ENCODE data around the gene PLSCR5.

Gene PLSCR5

DNA sequence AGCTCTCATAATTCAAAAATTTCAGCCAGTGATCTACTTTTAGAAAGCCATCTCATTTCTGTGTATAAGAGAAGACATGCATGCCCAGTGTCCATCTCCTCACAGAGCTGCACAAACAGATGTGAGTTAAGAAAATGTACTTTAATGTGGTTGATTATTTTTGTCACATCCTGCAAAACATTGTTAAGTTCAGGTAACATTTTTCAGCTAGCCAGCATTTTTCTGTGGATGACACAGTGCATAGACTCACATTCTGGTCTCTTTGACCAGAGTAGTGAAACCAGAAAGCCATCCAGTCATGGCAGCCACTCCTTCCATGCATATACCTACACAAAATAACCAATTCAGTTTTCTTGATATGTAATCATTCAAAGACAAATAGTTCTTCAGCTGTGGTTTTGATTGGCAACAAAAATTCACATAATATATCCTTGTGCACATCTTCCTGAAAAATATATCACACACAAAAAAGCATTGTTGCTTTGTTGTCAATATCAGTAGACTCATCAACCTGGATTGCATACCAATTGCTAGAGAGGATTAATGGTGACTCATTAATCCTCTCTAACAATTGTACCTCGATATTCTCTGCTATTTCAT is 58.7 kb downstream of the PLSCR5 start:
- H3K27ac ChIP-seq (ENCODE audit: insufficient read depth in 1 of 2, low read depth in 1 of 2, low read length in 2 of 2, poor library complexity in 1 of 2, severe bottlenecking in 2 of 2), result no peak overlapping the region
- CTCF ChIA-PET, result interaction anchor here (1.0 kb wide), 1 partner anchor 10 kb away, joined by 3 read pairs; no protein-coding TSS in a partner anchor
- H3K4me1 ChIP-seq (ENCODE audit: control extremely low read depth in 1 of 4, control insufficient read depth in 4 of 4, insufficient read depth in 4 of 4, low read length in 3 of 4), result peaks cover 17 to 34% (median 21%) of the 10 kb centered on the region in 4 experiments
- DNase-seq, result no peak
- no peaks in the 10 kb centered on the region for H3K36me3 ChIP-seq (ENCODE audit: control insufficient read depth in 4 of 4, insufficient read depth in 4 of 4, low read length in 3 of 4)
- H3K4me3 ChIP-seq (ENCODE audit: control insufficient read depth in 1 of 7, extremely low read depth in 1 of 7, insufficient read depth in 4 of 7, low read depth in 2 of 7, low read length in 6 of 7), result no peak overlapping the region
- H3K27me3 ChIP-seq (replicated peaks in 2 of 5; ENCODE audit: control insufficient read depth in 4 of 5, insufficient read depth in 5 of 5, low read length in 4 of 5), result no peaks in the 10 kb centered on the region
- WGBS (ENCODE audit: insufficient coverage), result 100% methylated on average over 1 of the region's 1 CpG
- no peaks in the 10 kb centered on the region for H3K9me3 ChIP-seq (ENCODE audit: control extremely low read depth in 1 of 5, control insufficient read depth in 4 of 5, insufficient read depth in 2 of 5, low read depth in 1 of 5, low read length in 4 of 5)
- POLR2A ChIA-PET, result no interaction called here

- no peaks in the 10 kb centered on the region for H3K36me3 ChIP-seq (ENCODE audit: control insufficient read depth in 4 of 4, insufficient read depth in 4 of 4, low read length in 3 of 4)
- H3K4me1 ChIP-seq (ENCODE audit: control extremely low read depth in 1 of 4, control insufficient read depth in 4 of 4, insufficient read depth in 4 of 4, low read length in 3 of 4), result peaks cover 18 to 44% (median 26%) of the 10 kb centered on the region in 4 experiments
- no peaks in the 10 kb centered on the region for H3K9me3 ChIP-seq (ENCODE audit: control extremely low read depth in 1 of 5, control insufficient read depth in 4 of 5, insufficient read depth in 2 of 5, low read depth in 1 of 5, low read length in 4 of 5)
- peak overlapping the region; percentile 76 to 94 (median 85) for H3K4me3 ChIP-seq (ENCODE audit: control insufficient read depth in 1 of 7, extremely low read depth in 1 of 7, insufficient read depth in 4 of 7, low read depth in 2 of 7, low read length in 6 of 7)
- ChIA-PET CTCF (interaction anchor here (0.9 to 1.1 kb wide), 2 partner anchors 33 to 356 kb away, joined by 3 read pairs; no protein-coding TSS in a partner anchor), POLR2A (interaction anchor here (1.2 kb wide), 1 partner anchor 76 kb away, joined by 4 read pairs; the partner anchor contains the start of gene PLSCR2)
- peak overlapping the region; percentile 52 to 87 for H3K27ac ChIP-seq (ENCODE audit: insufficient read depth in 1 of 2, low read depth in 1 of 2, low read length in 2 of 2, poor library complexity in 1 of 2, severe bottlenecking in 2 of 2)
- 80% methylated on average over 2 of the region's 8 CpGs for WGBS (ENCODE audit: insufficient coverage)
- no peaks in the 10 kb centered on the region for H3K27me3 ChIP-seq (replicated peaks in 2 of 5; ENCODE audit: control insufficient read depth in 4 of 5, insufficient read depth in 5 of 5, low read length in 4 of 5)
- no peak for DNase-seq
Measured at GRCh38 chr3:146544929-146545528, 60.1 kb downstream of the PLSCR5 start.

DNA sequence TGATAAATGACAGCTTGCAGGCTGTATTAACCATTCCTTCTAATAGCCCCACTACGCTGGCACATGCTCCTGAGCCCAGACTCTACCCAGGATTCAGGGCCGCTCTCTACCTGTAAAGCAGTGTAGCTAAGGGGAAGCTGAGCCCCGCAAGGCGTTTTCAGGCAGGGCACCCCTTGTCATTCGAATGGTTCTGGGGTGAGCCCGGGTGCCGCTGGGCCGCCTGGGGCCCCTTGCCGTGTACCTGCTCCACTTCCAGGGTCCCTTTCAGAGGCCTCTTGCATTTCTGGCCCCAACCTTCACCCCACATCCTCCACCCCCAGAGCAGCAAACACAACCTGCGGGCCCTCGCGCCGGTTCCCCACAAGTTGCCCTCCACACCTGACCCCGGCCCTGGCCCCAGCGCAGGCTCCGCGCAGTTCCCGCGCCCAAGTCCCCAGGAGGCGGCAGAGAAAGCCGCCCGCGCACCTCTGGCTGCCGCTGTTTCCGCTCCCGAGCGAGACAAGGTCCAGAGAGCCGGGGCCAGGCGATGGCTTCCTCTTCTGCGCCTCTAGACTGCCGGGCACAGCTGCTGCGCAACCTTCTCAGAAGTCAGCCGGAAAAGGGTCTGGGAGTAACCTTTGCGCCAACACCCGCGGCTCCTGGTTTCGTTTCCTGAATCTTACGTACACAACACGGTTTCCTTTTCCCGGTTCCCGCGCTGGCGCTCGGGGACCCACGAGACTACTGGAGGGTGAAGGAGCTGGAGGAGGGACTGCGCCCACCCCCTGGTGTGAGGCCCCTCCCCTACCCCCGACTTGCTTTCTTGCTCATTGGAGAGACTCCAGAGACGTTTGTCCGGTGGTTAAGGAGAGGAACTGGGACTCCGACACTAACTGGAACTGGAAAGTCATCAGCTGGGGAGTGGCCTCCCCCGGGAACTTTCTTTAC is 60.9 kb downstream of the PLSCR5 start, which contains the start of gene PLSCR1:
TSS of gene PLSCR1 (minus strand) at position 606 of the 927 bp plus-strand sequence. CDS start 8,055 bp downstream, outside the sequence.
- peak within 1 kb of the TSS; percentile 58 to 87 for H3K27ac ChIP-seq (ENCODE audit: insufficient read depth in 1 of 2, low read depth in 1 of 2, low read length in 2 of 2, poor library complexity in 1 of 2, severe bottlenecking in 2 of 2)
- peak; percentile 94 to 97 (median 96) for DNase-seq
- H3K4me1 ChIP-seq (ENCODE audit: control extremely low read depth in 1 of 4, control insufficient read depth in 4 of 4, insufficient read depth in 4 of 4, low read length in 3 of 4), result peaks cover 18 to 40% (median 24%) of the 10 kb centered on the region in 4 experiments
- WGBS (ENCODE audit: insufficient coverage), result 1% methylated on average over 43 of the region's 51 CpGs
- ChIA-PET CTCF (interaction anchor here (0.9 to 1.9 kb wide), 8 partner anchors 14 to 355 kb away, joined by 3 to 8 read pairs (median 3); partner anchors contain the start of gene PLSCR2), POLR2A (interaction anchor here (1.2 kb wide), 1 partner anchor 75 kb away, joined by 4 read pairs; the partner anchor contains the start of gene PLSCR2)
- peak within 1 kb of the TSS; percentile 76 to 94 (median 85) for H3K4me3 ChIP-seq (ENCODE audit: control insufficient read depth in 1 of 7, extremely low read depth in 1 of 7, insufficient read depth in 4 of 7, low read depth in 2 of 7, low read length in 6 of 7)
- no peaks in the 10 kb centered on the region for H3K27me3 ChIP-seq (replicated peaks in 2 of 5; ENCODE audit: control insufficient read depth in 4 of 5, insufficient read depth in 5 of 5, low read length in 4 of 5)
- H3K36me3 ChIP-seq (ENCODE audit: control insufficient read depth in 4 of 4, insufficient read depth in 4 of 4, low read length in 3 of 4), result peaks cover 0 to 6% (median 2%) of the 10 kb centered on the region in 4 experiments
- H3K9me3 ChIP-seq (ENCODE audit: control extremely low read depth in 1 of 5, control insufficient read depth in 4 of 5, insufficient read depth in 2 of 5, low read depth in 1 of 5, low read length in 4 of 5), result no peaks in the 10 kb centered on the region

GRCh38 chr3:146543461-146544001 is 61.6 kb downstream of the PLSCR5 start:
- CTCF ChIA-PET, result interaction anchor here (1.0 to 1.9 kb wide), 7 partner anchors 10 to 353 kb away, joined by 3 to 8 read pairs (median 3); partner anchors contain the start of gene PLSCR2
- 0% methylated on average over 6 of the region's 10 CpGs for WGBS (ENCODE audit: insufficient coverage)
- Histone ChIP-seq H3K27me3 (replicated peaks in 2 of 5; ENCODE audit: control insufficient read depth in 4 of 5, insufficient read depth in 5 of 5, low read length in 4 of 5) (no peaks in the 10 kb centered on the region), H3K4me3 (ENCODE audit: control insufficient read depth in 1 of 7, extremely low read depth in 1 of 7, insufficient read depth in 4 of 7, low read depth in 2 of 7, low read length in 6 of 7) (peak overlapping the region; percentile 76 to 94 (median 85)), H3K36me3 (ENCODE audit: control insufficient read depth in 4 of 4, insufficient read depth in 4 of 4, low read length in 3 of 4) (peaks cover 0 to 8% (median 4%) of the 10 kb centered on the region in 4 experiments), H3K9me3 (ENCODE audit: control extremely low read depth in 1 of 5, control insufficient read depth in 4 of 5, insufficient read depth in 2 of 5, low read depth in 1 of 5, low read length in 4 of 5) (peaks cover 0 to 2% (median 0%) of the 10 kb centered on the region in 5 experiments), H3K27ac (ENCODE audit: insufficient read depth in 1 of 2, low read depth in 1 of 2, low read length in 2 of 2, poor library complexity in 1 of 2, severe bottlenecking in 2 of 2) (peak overlapping the region; percentile 58 to 87), H3K4me1 (ENCODE audit: control extremely low read depth in 1 of 4, control insufficient read depth in 4 of 4, insufficient read depth in 4 of 4, low read length in 3 of 4) (peaks cover 18 to 40% (median 24%) of the 10 kb centered on the region in 4 experiments)
- DNase-seq, result no peak
- POLR2A ChIA-PET, result interaction anchor here (1.2 kb wide), 1 partner anchor 74 kb away, joined by 4 read pairs; the partner anchor contains the start of gene PLSCR2

- ChIA-PET POLR2A (no interaction called here), CTCF (interaction anchor here (1.0 to 1.9 kb wide), 7 partner anchors 10 to 352 kb away, joined by 3 to 8 read pairs (median 3); partner anchors contain the start of gene PLSCR2)
- H3K9me3 ChIP-seq (ENCODE audit: control extremely low read depth in 1 of 5, control insufficient read depth in 4 of 5, insufficient read depth in 2 of 5, low read depth in 1 of 5, low read length in 4 of 5), result peaks cover 0 to 2% (median 0%) of the 10 kb centered on the region in 5 experiments
- H3K36me3 ChIP-seq (ENCODE audit: control insufficient read depth in 4 of 4, insufficient read depth in 4 of 4, low read length in 3 of 4), result peaks cover 0 to 8% (median 4%) of the 10 kb centered on the region in 4 experiments
- H3K27me3 ChIP-seq (replicated peaks in 2 of 5; ENCODE audit: control insufficient read depth in 4 of 5, insufficient read depth in 5 of 5, low read length in 4 of 5), result no peaks in the 10 kb centered on the region
- WGBS (ENCODE audit: insufficient coverage), result 49% methylated on average over 2 of the region's 2 CpGs
- peak overlapping the region in 6 of 7 experiments; percentile 76 to 94 (median 85) for H3K4me3 ChIP-seq (ENCODE audit: control insufficient read depth in 1 of 7, extremely low read depth in 1 of 7, insufficient read depth in 4 of 7, low read depth in 2 of 7, low read length in 6 of 7)
- peaks cover 18 to 40% (median 24%) of the 10 kb centered on the region in 4 experiments for H3K4me1 ChIP-seq (ENCODE audit: control extremely low read depth in 1 of 4, control insufficient read depth in 4 of 4, insufficient read depth in 4 of 4, low read length in 3 of 4)
- no peak for DNase-seq
- peak overlapping the region in 1 of 2 experiments; percentile 87 for H3K27ac ChIP-seq (ENCODE audit: insufficient read depth in 1 of 2, low read depth in 1 of 2, low read length in 2 of 2, poor library complexity in 1 of 2, severe bottlenecking in 2 of 2)
Measured at GRCh38 chr3:146542978-146543377, 62.2 kb downstream of the PLSCR5 start.

DNA sequence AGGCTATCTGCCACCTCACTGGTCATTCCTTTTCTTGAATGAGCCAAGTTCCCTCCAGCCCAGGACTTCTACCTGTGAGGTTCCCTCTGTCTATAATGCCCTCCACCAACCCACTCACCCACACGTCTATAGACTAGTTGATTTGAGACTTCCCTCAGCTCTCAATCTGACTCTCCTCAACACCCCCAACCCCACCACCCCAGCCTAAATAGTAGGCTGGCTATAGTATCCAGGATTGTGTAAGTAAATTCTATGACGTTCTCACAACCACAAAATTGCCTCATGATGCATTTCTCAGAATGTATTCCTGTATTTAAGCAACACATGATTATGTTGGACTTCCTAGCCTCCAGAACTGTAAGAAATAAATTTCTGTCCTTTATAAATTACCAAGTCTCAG is 63.0 kb downstream of the PLSCR5 start:
- Histone ChIP-seq H3K36me3 (ENCODE audit: control insufficient read depth in 4 of 4, insufficient read depth in 4 of 4, low read length in 3 of 4) (peaks cover 0 to 13% (median 6%) of the 10 kb centered on the region in 4 experiments), H3K4me1 (ENCODE audit: control extremely low read depth in 1 of 4, control insufficient read depth in 4 of 4, insufficient read depth in 4 of 4, low read length in 3 of 4) (peaks cover 18 to 40% (median 24%) of the 10 kb centered on the region in 4 experiments), H3K9me3 (ENCODE audit: control extremely low read depth in 1 of 5, control insufficient read depth in 4 of 5, insufficient read depth in 2 of 5, low read depth in 1 of 5, low read length in 4 of 5) (peaks cover 0 to 2% (median 0%) of the 10 kb centered on the region in 5 experiments), H3K4me3 (ENCODE audit: control insufficient read depth in 1 of 7, extremely low read depth in 1 of 7, insufficient read depth in 4 of 7, low read depth in 2 of 7, low read length in 6 of 7) (peak overlapping the region in 3 of 7 experiments; percentile 35 to 85 (median 76)), H3K27me3 (replicated peaks in 2 of 5; ENCODE audit: control insufficient read depth in 4 of 5, insufficient read depth in 5 of 5, low read length in 4 of 5) (no peaks in the 10 kb centered on the region), H3K27ac (ENCODE audit: insufficient read depth in 1 of 2, low read depth in 1 of 2, low read length in 2 of 2, poor library complexity in 1 of 2, severe bottlenecking in 2 of 2) (no peak overlapping the region)
- DNase-seq, result peak in 2 of 3 donors; percentile 32 to 40
- no CpG with 5 or more reads among the region's 2 CpGs for WGBS (ENCODE audit: insufficient coverage)
- ChIA-PET CTCF (interaction anchor here (1.6 to 1.9 kb wide), 2 partner anchors 9 to 35 kb away, joined by 4 to 8 read pairs; no protein-coding TSS in a partner anchor), POLR2A (no interaction called here)

Data from common myeloid progenitor, CD34-positive (primary cell).